KMS-11 (cell line): ENCODE measurements around the gene ABCD1.

ENCODE experiments used
- H2AFZ ChIP-seq: fragments of 200-600 bp; sonication (generic); 2 replicates; pipeline ENCODE4 v1.6.1; 2016; ENCODE audit warnings: antibody characterized with exemption, mixed run types, low read depth
- H3K27ac ChIP-seq: fragments of 200-600 bp; sonication (generic); 2 replicates; pipeline ENCODE4 v1.6.1; 2016; ENCODE audit warnings: mild to moderate bottlenecking, mixed run types
- H3K27me3 ChIP-seq: fragments of 200-600 bp; sonication (generic); 2 replicates; pipeline ENCODE4 v1.6.1; 2017; ENCODE audit warnings: mild to moderate bottlenecking, low read depth, mixed run types, moderate library complexity; ENCODE audit not compliant: insufficient read depth
- H3K36me3 ChIP-seq: fragments of 200-600 bp; sonication (generic); 2 replicates; pipeline ENCODE4 v1.6.1; 2017; ENCODE audit warnings: mild to moderate bottlenecking, mixed run types; ENCODE audit not compliant: insufficient read depth
- H3K4me1 ChIP-seq: fragments of 200-600 bp; sonication (generic); 2 replicates; pipeline ENCODE4 v1.6.1; 2016; ENCODE audit warnings: mild to moderate bottlenecking, low read depth, mixed run types; ENCODE audit not compliant: poor library complexity, severe bottlenecking
- H3K4me2 ChIP-seq: fragments of 200-600 bp; sonication (generic); 2 replicates; pipeline ENCODE4 v1.7.0; 2016; ENCODE audit warnings: mild to moderate bottlenecking, mixed run types
- H3K4me3 ChIP-seq: fragments of 200-600 bp; sonication (generic); IDR thresholded peaks from 2 replicates; pipeline ENCODE4 v1.6.1; 2017; ENCODE audit warnings: low read depth, low read length, mixed read lengths; ENCODE audit not compliant: insufficient read depth
- H3K79me2 ChIP-seq: fragments of 200-600 bp; sonication (generic); 2 replicates; pipeline ENCODE4 v1.6.1; 2016; ENCODE audit warnings: low read depth, mixed run types; ENCODE audit not compliant: insufficient read depth
- H3K9ac ChIP-seq: fragments of 200-600 bp; sonication (generic); 2 replicates; pipeline ENCODE4 v1.6.1; 2016; ENCODE audit warnings: mild to moderate bottlenecking, mixed run types
- H4K20me1 ChIP-seq: fragments of 200-600 bp; sonication (generic); 2 replicates; pipeline ENCODE4 v1.6.1; 2016; ENCODE audit warnings: mild to moderate bottlenecking, mixed run types; ENCODE audit not compliant: insufficient read depth
- TF ChIP-seq, protein P1 (sequence below): fragments of 200-600 bp; sonication (generic); conservative IDR thresholded peaks from 2 replicates; pipeline ENCODE4 v1.6.1; 2017; ENCODE audit warnings: low read depth, mild to moderate bottlenecking, antibody characterized with exemption, low read length, moderate library complexity, mixed read lengths

Gene ABCD1

DNA sequence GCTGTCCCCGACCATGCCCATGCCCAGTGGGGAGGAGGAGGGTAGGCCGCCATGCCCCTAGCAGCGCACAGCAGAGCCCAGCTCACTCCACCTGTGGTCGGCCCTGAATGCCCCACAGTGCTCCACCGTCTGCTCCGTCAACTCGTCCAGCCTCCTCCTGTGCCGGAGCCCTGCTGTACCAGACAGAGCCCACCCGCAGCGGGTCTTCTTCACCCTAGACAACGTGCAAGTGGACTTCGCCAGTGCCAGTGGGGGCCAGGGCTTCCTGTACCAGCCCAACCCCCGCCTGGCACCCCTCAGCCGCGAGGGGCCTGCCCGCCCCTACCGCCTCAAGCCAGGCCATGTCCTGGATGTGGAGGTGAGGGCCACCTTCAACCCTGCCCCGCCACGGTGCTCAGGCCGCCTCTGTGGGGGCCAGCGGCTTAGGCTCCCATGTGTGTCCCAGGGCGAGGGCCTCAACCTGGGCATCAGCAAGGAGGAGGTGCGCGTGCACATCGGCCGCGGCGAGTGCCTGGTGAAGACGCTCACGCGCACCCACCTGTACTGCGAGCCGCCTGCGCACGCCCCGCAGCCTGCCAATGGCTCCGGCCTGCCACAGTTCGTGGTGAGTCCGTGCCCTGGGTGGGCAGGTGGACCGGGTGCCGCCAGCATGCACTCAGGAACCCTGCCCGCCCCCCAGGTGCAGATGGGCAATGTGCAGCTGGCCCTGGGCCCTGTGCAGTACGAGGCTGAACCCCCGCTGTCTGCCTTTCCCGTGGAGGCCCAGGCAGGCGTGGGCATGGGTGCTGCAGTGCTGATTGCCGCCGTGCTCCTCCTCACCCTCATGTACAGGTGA is 49.3 kb downstream of the ABCD1 start:
- no peaks in the 10 kb centered on the region for H4K20me1 ChIP-seq
- no peak overlapping the region for H3K4me3 ChIP-seq
- no peak overlapping the region for H2AFZ ChIP-seq
- no peaks in the 10 kb centered on the region for H3K4me1 ChIP-seq
- no peaks in the 10 kb centered on the region for H3K79me2 ChIP-seq
- TF ChIP-seq, protein P1, sequence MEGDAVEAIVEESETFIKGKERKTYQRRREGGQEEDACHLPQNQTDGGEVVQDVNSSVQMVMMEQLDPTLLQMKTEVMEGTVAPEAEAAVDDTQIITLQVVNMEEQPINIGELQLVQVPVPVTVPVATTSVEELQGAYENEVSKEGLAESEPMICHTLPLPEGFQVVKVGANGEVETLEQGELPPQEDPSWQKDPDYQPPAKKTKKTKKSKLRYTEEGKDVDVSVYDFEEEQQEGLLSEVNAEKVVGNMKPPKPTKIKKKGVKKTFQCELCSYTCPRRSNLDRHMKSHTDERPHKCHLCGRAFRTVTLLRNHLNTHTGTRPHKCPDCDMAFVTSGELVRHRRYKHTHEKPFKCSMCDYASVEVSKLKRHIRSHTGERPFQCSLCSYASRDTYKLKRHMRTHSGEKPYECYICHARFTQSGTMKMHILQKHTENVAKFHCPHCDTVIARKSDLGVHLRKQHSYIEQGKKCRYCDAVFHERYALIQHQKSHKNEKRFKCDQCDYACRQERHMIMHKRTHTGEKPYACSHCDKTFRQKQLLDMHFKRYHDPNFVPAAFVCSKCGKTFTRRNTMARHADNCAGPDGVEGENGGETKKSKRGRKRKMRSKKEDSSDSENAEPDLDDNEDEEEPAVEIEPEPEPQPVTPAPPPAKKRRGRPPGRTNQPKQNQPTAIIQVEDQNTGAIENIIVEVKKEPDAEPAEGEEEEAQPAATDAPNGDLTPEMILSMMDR, result no peak
- H3K36me3 ChIP-seq, result no peaks in the 10 kb centered on the region
- no peaks in the 10 kb centered on the region; the same call in 1 of the 2 replicates for H3K27me3 ChIP-seq
- H3K9ac ChIP-seq, result no peak overlapping the region
- no peak overlapping the region for H3K4me2 ChIP-seq
- H3K27ac ChIP-seq, result no peak overlapping the region

DNA sequence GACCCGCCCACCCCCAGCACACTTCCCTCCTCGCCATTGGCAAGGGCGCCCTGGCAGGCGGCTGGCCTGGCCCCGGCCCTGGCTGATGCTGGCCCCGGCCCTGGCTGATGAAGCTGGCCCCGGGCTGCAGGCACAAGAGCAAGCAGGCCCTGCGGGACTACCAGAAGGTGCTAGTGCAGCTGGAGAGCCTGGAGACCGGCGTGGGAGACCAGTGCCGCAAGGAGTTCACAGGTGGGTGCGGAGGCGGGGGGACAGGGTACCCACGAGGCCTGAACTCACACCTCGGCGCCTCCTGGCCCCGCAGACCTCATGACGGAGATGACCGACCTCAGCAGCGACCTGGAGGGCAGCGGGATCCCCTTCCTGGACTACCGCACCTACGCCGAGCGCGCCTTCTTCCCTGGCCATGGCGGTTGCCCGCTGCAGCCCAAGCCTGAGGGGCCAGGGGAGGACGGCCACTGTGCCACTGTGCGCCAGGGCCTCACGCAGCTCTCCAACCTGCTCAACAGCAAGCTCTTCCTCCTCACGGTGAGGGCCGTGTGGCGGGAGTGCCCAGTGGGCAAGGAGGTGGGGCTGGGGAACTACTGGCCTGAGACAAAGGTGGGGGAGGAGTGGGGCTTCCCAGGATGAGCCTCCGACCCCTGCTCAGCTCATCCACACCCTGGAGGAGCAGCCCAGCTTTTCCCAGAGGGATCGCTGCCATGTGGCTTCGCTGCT is 50.1 kb downstream of the ABCD1 start:
- TF ChIP-seq, protein P1, result no peak
- Histone ChIP-seq H2AFZ (no peak overlapping the region), H3K36me3 (no peaks in the 10 kb centered on the region), H4K20me1 (no peaks in the 10 kb centered on the region), H3K27me3 (no peaks in the 10 kb centered on the region; the same call in 1 of the 2 replicates), H3K4me2 (no peak overlapping the region), H3K27ac (no peak overlapping the region), H3K9ac (no peak overlapping the region), H3K4me3 (no peak overlapping the region), H3K79me2 (no peaks in the 10 kb centered on the region), H3K4me1 (no peaks in the 10 kb centered on the region)

DNA sequence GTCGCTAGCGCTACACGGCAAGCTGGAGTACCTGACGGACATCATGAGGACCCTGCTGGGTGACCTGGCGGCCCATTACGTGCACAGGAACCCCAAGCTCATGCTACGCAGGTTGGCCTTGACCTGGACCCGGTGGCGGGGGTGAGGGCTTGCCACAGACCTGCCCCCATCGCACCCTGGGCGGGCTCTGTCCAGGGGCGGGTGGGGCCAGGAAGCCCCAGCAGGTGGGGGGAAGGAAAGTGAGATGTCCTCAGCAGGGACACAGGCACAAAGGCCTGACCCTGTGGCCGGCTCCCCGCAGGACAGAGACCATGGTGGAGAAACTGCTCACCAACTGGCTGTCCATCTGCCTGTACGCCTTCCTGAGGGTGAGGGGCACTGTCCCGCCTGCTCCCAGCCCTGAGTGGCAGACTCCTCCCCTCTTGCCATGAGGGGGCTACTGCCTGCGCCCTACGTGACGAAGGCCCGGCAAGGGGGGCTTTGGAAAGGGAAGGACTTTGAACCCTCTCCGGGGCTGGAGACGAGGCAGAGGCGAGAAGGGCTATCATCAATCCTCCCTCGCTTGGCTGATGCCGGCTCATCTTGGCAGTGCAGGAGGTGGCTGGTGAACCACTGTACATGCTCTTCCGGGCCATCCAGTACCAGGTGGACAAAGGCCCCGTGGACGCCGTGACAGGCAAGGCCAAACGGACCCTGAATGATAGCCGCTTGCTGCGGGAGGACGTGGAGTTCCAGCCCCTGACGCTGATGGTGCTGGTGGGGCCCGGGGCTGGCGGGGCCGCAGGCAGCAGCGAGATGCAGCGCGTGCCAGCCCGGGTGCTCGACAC is 50.9 kb downstream of the ABCD1 start:
- no peaks in the 10 kb centered on the region for H3K36me3 ChIP-seq
- no peaks in the 10 kb centered on the region for H3K4me1 ChIP-seq
- H3K79me2 ChIP-seq, result no peaks in the 10 kb centered on the region
- H2AFZ ChIP-seq, result no peak overlapping the region
- H3K27ac ChIP-seq, result no peak overlapping the region
- H4K20me1 ChIP-seq, result no peaks in the 10 kb centered on the region
- H3K9ac ChIP-seq, result no peak overlapping the region
- H3K4me2 ChIP-seq, result no peak overlapping the region
- peaks cover 5% of the 10 kb centered on the region; the same call in 1 of the 2 replicates for H3K27me3 ChIP-seq
- H3K4me3 ChIP-seq, result no peak overlapping the region
- TF ChIP-seq, protein P1, result no peak

DNA sequence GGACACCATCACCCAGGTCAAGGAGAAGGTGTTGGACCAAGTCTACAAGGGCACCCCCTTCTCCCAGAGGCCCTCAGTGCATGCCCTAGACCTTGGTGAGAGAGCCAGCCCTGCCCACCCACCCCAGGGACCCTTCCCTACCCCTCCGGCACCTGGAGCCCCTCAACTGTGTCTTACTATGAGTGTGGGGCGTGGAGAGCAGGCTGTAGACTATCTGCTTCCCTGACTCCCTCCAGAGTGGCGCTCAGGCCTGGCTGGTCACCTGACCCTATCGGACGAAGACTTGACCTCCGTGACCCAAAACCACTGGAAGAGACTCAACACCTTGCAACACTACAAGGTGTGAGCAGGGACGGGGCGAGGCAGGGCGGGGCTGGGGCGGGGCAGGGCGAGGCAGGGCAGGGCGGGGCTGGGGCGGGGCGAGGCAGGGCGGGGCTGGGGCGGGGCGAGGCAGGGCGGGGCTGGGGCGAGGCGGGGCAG is 51.5 kb downstream of the ABCD1 start:
- no peaks in the 10 kb centered on the region for H4K20me1 ChIP-seq
- H3K4me3 ChIP-seq, result no peak overlapping the region
- no peak overlapping the region for H3K27ac ChIP-seq
- H3K4me1 ChIP-seq, result no peaks in the 10 kb centered on the region
- no peak overlapping the region for H3K9ac ChIP-seq
- H3K79me2 ChIP-seq, result no peaks in the 10 kb centered on the region
- no peak overlapping the region for H2AFZ ChIP-seq
- H3K27me3 ChIP-seq, result peaks cover 6% of the 10 kb centered on the region; the same call in 1 of the 2 replicates
- H3K4me2 ChIP-seq, result no peak overlapping the region
- TF ChIP-seq, protein P1, result no peak
- no peaks in the 10 kb centered on the region for H3K36me3 ChIP-seq
